Measurements from ENCODE around the gene FAM3C.
"Not testable (repeated sequence)": the region's sequence is repeated elsewhere in the genome, so short reads cannot be mapped to it uniquely, and the experiment has no call there.

- not testable (repeated sequence) for TF ChIP-seq CTCF (conservative IDR thresholded peaks at IDR 0.05); ZFX (IDR thresholded peaks at IDR 0.05)
These were observed 25.6 kb upstream of the FAM3C start for GRCh38 chr7:121421743-121422142.
